NCI-H1436 (cell line): ENCODE results near the gene SAT2.
A peak's percentile ranks its signal among the peaks of the same experiment; 100 is the strongest.

ENCODE experiments used
- DNase-seq: peaks from one replicate; lab custom pipeline; 2025; lab: John Stamatoyannopoulos, UW

Gene SAT2

GRCh38 chr17:7590743-7591142 lies 36.9 kb downstream of the SAT2 start:
- no peak for DNase-seq

- DNase-seq: no peak
Measured at GRCh38 chr17:7589891-7590691, 37.5 kb downstream of the SAT2 start, which contains the start of gene SOX15. TSS of gene SOX15 (minus strand) at chr17:7590094. CDS start at chr17:7589676, 418 bp downstream.

- DNase-seq: no peak
Measured at GRCh38 chr17:7589204-7589868, 38.3 kb downstream of the SAT2 start.

- DNase-seq: no peak
Measured at GRCh38 chr17:7588553-7589203, 38.9 kb downstream of the SAT2 start.

- DNase-seq: no peak
Measured at GRCh38 chr17:7587420-7588151, 40.0 kb downstream of the SAT2 start.

- no peak for DNase-seq
Measured at GRCh38 chr17:7586673-7587419, 40.8 kb downstream of the SAT2 start.

GRCh38 chr17:7583253-7584109 lies 44.1 kb downstream of the SAT2 start, which contains the start of gene MPDU1:
TSS of gene MPDU1 (plus strand) at chr17:7583852. CDS start at chr17:7583863, 11 bp downstream.
- peak; percentile 97 for DNase-seq

- no peak for DNase-seq
Measured at GRCh38 chr17:7582396-7583252, 45.0 kb downstream of the SAT2 start.

- DNase-seq: no peak
Measured at GRCh38 chr17:7580604-7581575, 46.7 kb downstream of the SAT2 start.

GRCh38 chr17:7579834-7580603 lies 47.6 kb downstream of the SAT2 start:
- no peak for DNase-seq

- DNase-seq: no peak
Measured at GRCh38 chr17:7579001-7579833, 48.4 kb downstream of the SAT2 start, which contains the start of gene CD68. TSS of gene CD68 (plus strand) at chr17:7579638. CDS start at chr17:7579678, 40 bp downstream.

- DNase-seq: no peak
Measured at GRCh38 chr17:7577327-7578199, 50.1 kb downstream of the SAT2 start.

GRCh38 chr17:7576432-7576937 lies 51.1 kb downstream of the SAT2 start:
- DNase-seq: no peak
